Thoracic aorta (tissue), 2 donors: Measurements from ENCODE around the gene PCBP3. TPM values are rescaled to one million over a fixed set of nuclear protein-coding genes. Genes with fewer than 3 reads are reported as not detected.

Experiments used
- ATAC-seq: fragments of 150-250 bp; one replicate; pipeline ENCODE4 v1.8.0; 2017; ENCODE audit warnings: low read depth; ENCODE audit not compliant: insufficient number of reproducible peaks, low FRiP score
- DNase-seq: peaks from one replicate; pipeline ENCODE4 v3.0.0-alpha.2; 2020; ENCODE audit warnings: low spot score
- H3K27ac ChIP-seq, 2 donors: fragments of 200-600 bp; sonication (generic); 1 replicate in 1 of 2; 2 replicates in 1 of 2; pipeline ENCODE4 v1.5.1; 2016; ENCODE audit warnings: mild to moderate bottlenecking in 2 of 2, moderate library complexity in 2 of 2
- H3K27me3 ChIP-seq: fragments of 200-600 bp; sonication (generic); replicated peaks from 2 replicates; pipeline ENCODE4 v1.6.0; 2016; ENCODE audit warnings: mild to moderate bottlenecking; ENCODE audit not compliant: insufficient read depth
- H3K36me3 ChIP-seq: fragments of 200-600 bp; sonication (generic); one replicate; pipeline ENCODE4 v1.5.1; 2016
- H3K4me1 ChIP-seq, 2 donors: fragments of 200-600 bp; sonication (generic); 1 replicate in 1 of 2; 2 replicates in 1 of 2; pipeline versions ENCODE4 v1.5.1 to v1.6.0; 2016; ENCODE audit warnings: low read depth in 2 of 2, mild to moderate bottlenecking in 1 of 2; ENCODE audit not compliant: control insufficient read depth in 1 of 2
- H3K4me3 ChIP-seq: fragments of 200-600 bp; sonication (generic); 2 replicates; pipeline ENCODE4 v1.5.1; 2016; ENCODE audit warnings: mild to moderate bottlenecking
- H3K9me3 ChIP-seq: fragments of 200-600 bp; sonication (generic); 2 replicates; pipeline ENCODE4 v1.5.1; 2016
- total RNA-seq, 2 donors: library from RNA; depleted of rRNA; stranded (reverse); fragments of >200 nt; gene quantifications; one replicate each; pipeline versions ENCODE4 v1.1.0 to v1.2.3, GENCODE V29; 2016
- TF ChIP-seq, protein P1 (sequence below): fragments of 200-600 bp; sonication (generic); IDR thresholded peaks from one replicate; pipeline ENCODE4 v1.5.1; 2019; ENCODE audit warnings: antibody characterized with exemption

The PCBP3 gene
- total RNA-seq, 2 donors from 2014 or later: 4.5 to 28.4 TPM

- no peaks in the 10 kb centered on the region for H3K9me3 ChIP-seq
- no peaks in the 10 kb centered on the region for H3K27me3 ChIP-seq
- no peak overlapping the region for H3K4me3 ChIP-seq
- no peaks in the 10 kb centered on the region for H3K36me3 ChIP-seq
- peaks cover 0 to 3% of the 10 kb centered on the region in 2 donors for H3K4me1 ChIP-seq
- TF ChIP-seq, protein P1, sequence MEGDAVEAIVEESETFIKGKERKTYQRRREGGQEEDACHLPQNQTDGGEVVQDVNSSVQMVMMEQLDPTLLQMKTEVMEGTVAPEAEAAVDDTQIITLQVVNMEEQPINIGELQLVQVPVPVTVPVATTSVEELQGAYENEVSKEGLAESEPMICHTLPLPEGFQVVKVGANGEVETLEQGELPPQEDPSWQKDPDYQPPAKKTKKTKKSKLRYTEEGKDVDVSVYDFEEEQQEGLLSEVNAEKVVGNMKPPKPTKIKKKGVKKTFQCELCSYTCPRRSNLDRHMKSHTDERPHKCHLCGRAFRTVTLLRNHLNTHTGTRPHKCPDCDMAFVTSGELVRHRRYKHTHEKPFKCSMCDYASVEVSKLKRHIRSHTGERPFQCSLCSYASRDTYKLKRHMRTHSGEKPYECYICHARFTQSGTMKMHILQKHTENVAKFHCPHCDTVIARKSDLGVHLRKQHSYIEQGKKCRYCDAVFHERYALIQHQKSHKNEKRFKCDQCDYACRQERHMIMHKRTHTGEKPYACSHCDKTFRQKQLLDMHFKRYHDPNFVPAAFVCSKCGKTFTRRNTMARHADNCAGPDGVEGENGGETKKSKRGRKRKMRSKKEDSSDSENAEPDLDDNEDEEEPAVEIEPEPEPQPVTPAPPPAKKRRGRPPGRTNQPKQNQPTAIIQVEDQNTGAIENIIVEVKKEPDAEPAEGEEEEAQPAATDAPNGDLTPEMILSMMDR: no peak
- no peak for DNase-seq
- no peak overlapping the region for H3K27ac ChIP-seq
- no peak for ATAC-seq
Measured at GRCh38 chr21:45816794-45817193, 173.3 kb downstream of the PCBP3 start.

DNA sequence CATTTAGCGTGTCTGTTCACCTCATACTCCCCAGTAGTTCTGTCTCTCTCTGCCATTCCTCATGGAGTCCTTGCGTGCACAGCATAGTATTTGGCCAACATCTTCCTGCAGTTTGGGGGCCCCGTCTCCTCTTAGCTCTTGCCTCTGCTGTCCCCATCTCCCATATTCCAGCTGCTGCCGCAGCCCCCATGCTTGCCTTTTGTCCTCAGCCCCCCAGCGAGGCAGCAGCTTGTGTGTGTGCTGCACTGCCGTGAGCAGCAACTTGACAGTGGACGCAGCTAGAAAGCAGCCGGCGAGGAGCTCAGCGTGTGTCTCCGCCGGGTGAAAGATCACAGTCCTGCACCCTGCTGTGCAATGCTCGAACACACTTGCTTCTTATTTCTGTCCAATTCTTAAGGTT, 173.8 kb downstream of the PCBP3 start:
- no peaks in the 10 kb centered on the region for H3K9me3 ChIP-seq
- H3K27me3 ChIP-seq: no peaks in the 10 kb centered on the region
- peaks cover 0 to 3% of the 10 kb centered on the region in 2 donors for H3K4me1 ChIP-seq
- no peak overlapping the region for H3K4me3 ChIP-seq
- no peaks in the 10 kb centered on the region for H3K36me3 ChIP-seq
- TF ChIP-seq, protein P1: no peak
- no peak for DNase-seq
- ATAC-seq: no peak
- H3K27ac ChIP-seq: no peak overlapping the region

DNA sequence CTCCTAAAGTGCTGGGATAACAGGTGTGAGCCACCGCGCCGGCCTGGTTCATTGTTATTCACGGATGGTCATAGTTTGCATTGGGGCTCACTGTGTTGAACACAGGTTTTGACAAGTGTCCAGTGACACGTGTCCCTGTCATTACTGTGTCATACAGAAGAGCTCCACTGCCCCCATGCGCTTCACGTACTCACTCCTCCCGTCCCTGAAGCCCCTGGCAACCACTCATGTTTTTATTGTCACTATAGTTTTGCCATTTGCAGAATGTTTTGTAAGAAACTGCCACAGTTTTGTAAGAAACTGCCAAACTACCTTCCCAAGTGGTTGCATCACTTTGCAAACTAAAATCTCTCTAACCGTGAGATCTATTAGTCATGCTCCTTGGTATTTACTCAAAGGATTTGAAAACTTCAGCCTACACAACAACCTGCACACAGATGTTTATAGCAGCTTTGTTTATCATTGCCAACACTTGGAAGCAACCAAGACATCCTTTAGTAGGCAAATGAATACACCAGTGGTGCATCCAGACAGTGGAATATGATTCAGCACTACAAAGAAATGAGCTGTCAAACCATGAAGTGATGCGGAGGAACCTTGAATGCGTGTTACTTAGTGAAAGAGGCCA, 174.9 kb downstream of the PCBP3 start:
- DNase-seq (no peak), ATAC-seq (no peak)
- TF ChIP-seq, protein P1: no peak
- Histone ChIP-seq H3K27me3 (no peaks in the 10 kb centered on the region), H3K4me3 (no peak overlapping the region), H3K36me3 (no peaks in the 10 kb centered on the region), H3K27ac (no peak overlapping the region), H3K4me1 (peaks cover 0 to 3% of the 10 kb centered on the region in 2 donors), H3K9me3 (no peaks in the 10 kb centered on the region)

DNA sequence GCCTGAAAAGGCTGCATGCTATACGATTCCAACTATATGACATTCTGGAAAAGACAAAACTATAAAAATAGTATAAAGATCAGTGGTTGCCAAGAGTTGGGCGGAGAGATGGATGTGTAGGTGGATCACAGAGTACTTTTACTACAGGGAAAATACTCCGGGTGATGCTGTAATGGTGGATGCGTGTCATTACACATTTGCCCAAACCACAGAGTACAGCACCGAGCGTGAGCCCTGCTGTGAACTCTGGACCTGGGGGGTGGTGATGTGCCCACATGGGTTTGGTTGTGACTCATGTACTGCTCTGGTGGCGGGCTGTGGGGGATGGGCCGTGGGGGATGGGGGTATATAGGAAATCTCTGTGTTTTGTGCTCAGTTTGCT, 175.4 kb downstream of the PCBP3 start:
- H3K27me3 ChIP-seq: no peaks in the 10 kb centered on the region
- H3K4me3 ChIP-seq: no peak overlapping the region
- ATAC-seq (no peak), DNase-seq (no peak)
- TF ChIP-seq, protein P1: no peak
- H3K4me1 ChIP-seq: peaks cover 0 to 3% of the 10 kb centered on the region in 2 donors
- H3K36me3 ChIP-seq: no peaks in the 10 kb centered on the region
- H3K27ac ChIP-seq: no peak overlapping the region
- no peaks in the 10 kb centered on the region for H3K9me3 ChIP-seq

GRCh38 chr21:45819478-45820170, 176.1 kb downstream of the PCBP3 start:
- Histone ChIP-seq H3K27ac (no peak overlapping the region), H3K4me3 (no peak overlapping the region), H3K4me1 (peaks cover 0 to 3% of the 10 kb centered on the region in 2 donors), H3K9me3 (no peaks in the 10 kb centered on the region), H3K27me3 (no peaks in the 10 kb centered on the region), H3K36me3 (no peaks in the 10 kb centered on the region)
- ATAC-seq (no peak), DNase-seq (no peak)
- TF ChIP-seq, protein P1: no peak
